GM18519 (cell line): ENCODE measurements around the gene HSPA14.
"Not testable (repeated sequence)": the region's sequence is repeated elsewhere in the genome, so short reads cannot be mapped to it uniquely, and the experiment has no call there.

ENCODE experiments used
- ATAC-seq: cut with Tn5 transposase; IDR thresholded peaks from one replicate; pipeline ENCODE4 v1.9.1; 2021; ENCODE audit warnings: mild to moderate bottlenecking, moderate library complexity; ENCODE audit not compliant: unreplicated experiment, low FRiP score

Gene HSPA14

GRCh38 chr10:14879928-14880193 is 41.8 kb downstream of the HSPA14 start:
- ATAC-seq: no peak

- ATAC-seq: no peak
Measured at GRCh38 chr10:14880229-14880628, 42.1 kb downstream of the HSPA14 start.

- ATAC-seq: no peak
Measured at GRCh38 chr10:14884082-14884481, 46.0 kb downstream of the HSPA14 start.

GRCh38 chr10:14889318-14889717 is 51.2 kb downstream of the HSPA14 start:
- no peak for ATAC-seq

GRCh38 chr10:14891151-14891550 is 53.0 kb downstream of the HSPA14 start:
- no peak for ATAC-seq

GRCh38 chr10:14904316-14904732 is 66.2 kb downstream of the HSPA14 start:
- no peak for ATAC-seq

GRCh38 chr10:14904864-14905263 is 66.8 kb downstream of the HSPA14 start:
- ATAC-seq: no peak

GRCh38 chr10:14905890-14906289 is 67.8 kb downstream of the HSPA14 start:
- ATAC-seq: no peak

- no peak for ATAC-seq
Measured at GRCh38 chr10:14906765-14907164, 68.7 kb downstream of the HSPA14 start.

- not testable (repeated sequence) for ATAC-seq
Measured at GRCh38 chr10:14907591-14907990, 69.5 kb downstream of the HSPA14 start.

- no peak for ATAC-seq
Measured at GRCh38 chr10:14909101-14909500, 71.0 kb downstream of the HSPA14 start.

- ATAC-seq: no peak
Measured at GRCh38 chr10:14910953-14911352, 72.8 kb downstream of the HSPA14 start.

- no peak for ATAC-seq
Measured at GRCh38 chr10:14911801-14912200, 73.7 kb downstream of the HSPA14 start.

GRCh38 chr10:14916600-14916999 is 78.5 kb downstream of the HSPA14 start:
- ATAC-seq: no peak

GRCh38 chr10:14917827-14918226 is 79.7 kb downstream of the HSPA14 start:
- no peak for ATAC-seq

- no peak for ATAC-seq
Measured at GRCh38 chr10:14918964-14919363, 80.9 kb downstream of the HSPA14 start.
